HG03378 (cell line): ENCODE data around the gene DCDC1.
A peak's percentile ranks its signal among the peaks of the same experiment; 100 is the strongest.
"Not testable (repeated sequence)": the region's sequence is repeated elsewhere in the genome, so short reads cannot be mapped to it uniquely, and the experiment has no call there.

ENCODE experiments used
- ATAC-seq: cut with Tn5 transposase; IDR thresholded peaks from one replicate; pipeline ENCODE4 v1.9.1; 2021; ENCODE audit warnings: mild to moderate bottlenecking, moderate library complexity; ENCODE audit not compliant: unreplicated experiment

DCDC1 gene

GRCh38 chr11:31326470-31327148, 42.9 kb downstream of the DCDC1 start:
- peak; percentile 59 for ATAC-seq

- ATAC-seq = no peak
These were observed 44.4 kb downstream of the DCDC1 start for GRCh38 chr11:31325160-31325559.

DNA sequence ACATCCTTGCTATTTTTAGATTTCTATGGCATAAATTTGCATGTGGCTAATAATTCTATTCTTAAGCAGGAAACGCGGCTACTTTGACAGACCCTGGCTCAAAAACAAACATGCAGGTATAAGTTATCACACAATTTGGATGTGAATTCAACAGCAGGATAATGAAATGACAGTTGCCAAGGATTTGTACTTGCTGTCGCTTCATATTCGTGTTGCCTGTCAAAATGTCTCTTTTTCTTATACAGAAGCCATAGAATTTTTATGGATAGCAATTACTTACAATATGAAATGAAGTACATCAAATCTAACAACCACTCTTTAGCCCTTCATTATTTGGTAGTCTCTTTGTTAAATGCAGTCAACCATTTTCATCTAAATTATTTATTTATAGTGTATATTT, 46.4 kb downstream of the DCDC1 start:
- ATAC-seq = no peak

GRCh38 chr11:31321494-31321893, 48.0 kb downstream of the DCDC1 start:
- ATAC-seq = not testable (repeated sequence)

- ATAC-seq = no peak
These were observed 65.8 kb downstream of the DCDC1 start for GRCh38 chr11:31303644-31304180.

DNA sequence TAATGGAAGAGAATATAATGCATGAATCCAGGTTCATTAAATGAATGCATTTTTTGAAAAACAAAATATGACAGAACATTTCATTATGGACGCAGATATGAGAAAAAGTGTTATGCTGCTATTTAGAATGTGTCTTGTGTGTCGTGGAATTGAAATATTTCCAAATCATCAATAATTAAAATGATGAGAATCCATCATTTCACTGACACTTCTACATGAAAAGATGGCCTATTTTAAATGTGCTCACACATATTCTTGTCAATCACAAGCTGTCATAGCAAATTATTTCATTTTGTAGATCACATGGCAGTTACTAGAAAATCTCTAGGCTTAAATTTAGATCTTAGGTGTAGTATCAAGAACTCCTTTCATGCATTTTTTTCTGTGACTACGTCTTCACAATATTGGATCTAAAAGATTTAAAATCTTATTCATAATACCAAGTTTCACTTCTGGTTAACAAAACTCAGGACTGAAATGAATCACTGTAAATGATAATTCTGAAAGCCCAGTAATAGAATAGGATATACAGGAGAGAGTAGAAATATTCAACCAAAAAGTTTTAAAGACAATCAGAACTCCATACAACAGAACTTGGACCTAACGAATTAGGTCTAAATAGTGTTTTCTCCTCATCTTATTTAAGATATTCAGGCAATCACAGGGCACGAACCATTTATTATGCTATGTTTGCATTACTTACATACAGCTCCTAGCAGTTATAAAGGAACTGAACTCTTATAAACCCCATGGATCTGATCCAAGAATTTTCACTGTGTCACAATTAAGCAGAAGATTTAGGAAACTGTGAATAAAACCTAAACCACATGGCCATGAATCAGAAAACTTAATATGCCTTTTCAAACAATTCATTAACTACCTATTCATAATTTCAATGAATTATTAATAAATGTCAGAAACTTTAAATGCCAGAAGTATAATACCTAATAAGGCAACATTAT, 67.7 kb downstream of the DCDC1 start:
- no peak for ATAC-seq

DNA sequence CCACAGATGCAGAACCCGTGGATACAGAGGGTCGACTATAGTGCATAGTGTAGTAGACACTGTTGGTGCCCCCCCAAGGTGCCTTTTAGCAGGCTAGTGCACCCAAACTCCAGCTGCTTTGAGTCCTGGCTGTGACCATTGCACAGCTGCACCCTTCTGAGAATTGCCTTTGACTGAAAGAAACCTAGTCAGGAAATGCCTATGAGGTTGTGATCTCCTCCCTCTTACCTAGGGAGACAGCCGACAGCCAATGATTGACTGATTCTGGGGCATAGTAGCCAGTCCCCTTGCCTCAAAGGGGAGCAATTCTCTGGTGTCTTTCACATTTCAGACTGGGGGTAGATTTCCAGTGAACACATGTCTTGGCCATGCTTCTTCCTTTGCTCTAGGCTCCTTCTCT, 74.2 kb downstream of the DCDC1 start:
- no peak for ATAC-seq

- not testable (repeated sequence) for ATAC-seq
These were observed 96.0 kb downstream of the DCDC1 start for GRCh38 chr11:31273527-31273926.

GRCh38 chr11:31267720-31268119, 101.8 kb downstream of the DCDC1 start:
- ATAC-seq = no peak

- no peak for ATAC-seq
These were observed 104.7 kb downstream of the DCDC1 start for GRCh38 chr11:31264834-31265233.

DNA sequence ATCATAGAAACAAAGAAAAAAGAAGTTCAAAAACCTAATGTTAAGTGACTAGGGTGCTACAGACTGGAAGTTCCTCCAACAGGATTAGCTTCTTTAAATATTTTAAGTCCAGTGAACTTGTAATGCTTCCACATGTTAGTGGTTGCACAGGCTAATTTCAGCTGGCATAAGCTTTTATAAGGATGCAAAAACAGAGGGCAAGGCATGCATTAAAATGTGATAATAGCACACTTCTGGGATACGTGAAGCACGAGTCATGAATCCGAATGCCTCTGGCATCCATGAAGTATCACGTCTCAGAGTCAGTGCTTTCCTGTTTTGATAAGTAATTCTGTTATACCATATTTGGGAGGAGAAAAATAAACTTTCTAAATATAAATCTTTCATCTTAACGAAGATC, 106.8 kb downstream of the DCDC1 start:
- ATAC-seq = no peak

DNA sequence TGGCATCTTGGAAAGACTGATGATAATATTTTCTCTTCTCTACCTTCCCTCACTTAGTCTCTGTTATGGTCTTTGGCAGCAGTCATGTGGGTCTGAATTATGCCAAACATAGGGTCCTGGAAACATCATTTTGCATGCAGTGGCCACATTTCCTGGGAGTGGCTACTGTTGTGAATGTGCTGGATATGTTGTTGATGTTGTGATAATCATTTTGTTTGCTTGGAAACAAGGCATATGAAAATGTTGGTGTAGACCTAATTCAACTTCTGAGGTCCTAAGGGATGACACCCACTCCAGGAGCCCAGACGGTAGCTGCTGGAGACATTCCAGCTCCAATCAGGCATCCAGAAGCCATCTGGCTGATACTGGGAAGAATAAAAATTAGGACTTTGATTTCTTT, 109.7 kb downstream of the DCDC1 start:
- no peak for ATAC-seq

- no peak for ATAC-seq
These were observed 115.1 kb downstream of the DCDC1 start for GRCh38 chr11:31254415-31254814.

- ATAC-seq = no peak
These were observed 120.8 kb downstream of the DCDC1 start for GRCh38 chr11:31248768-31249167.

- ATAC-seq = no peak
These were observed 122.2 kb downstream of the DCDC1 start for GRCh38 chr11:31247321-31247720.

GRCh38 chr11:31246451-31247165, 122.9 kb downstream of the DCDC1 start:
- no peak for ATAC-seq

DNA sequence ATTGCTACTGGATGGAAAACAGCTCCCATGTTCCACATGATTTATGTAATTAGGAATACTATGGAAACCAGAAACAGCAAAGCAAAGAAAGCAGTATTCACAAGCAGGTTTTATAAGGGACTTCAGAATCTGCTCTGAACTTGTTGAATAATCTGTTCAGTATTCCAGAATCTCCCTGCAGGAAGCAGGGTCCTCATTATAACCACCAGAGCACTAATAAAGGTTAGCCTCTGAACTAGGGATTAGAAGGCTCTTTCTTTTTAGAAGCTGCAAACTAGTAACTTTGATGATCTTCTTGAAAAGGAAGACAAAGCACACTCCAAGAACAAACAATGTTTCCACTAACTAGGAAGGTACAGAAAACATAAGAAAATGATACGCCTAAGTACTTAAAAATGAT, 125.8 kb downstream of the DCDC1 start:
- no peak for ATAC-seq

DNA sequence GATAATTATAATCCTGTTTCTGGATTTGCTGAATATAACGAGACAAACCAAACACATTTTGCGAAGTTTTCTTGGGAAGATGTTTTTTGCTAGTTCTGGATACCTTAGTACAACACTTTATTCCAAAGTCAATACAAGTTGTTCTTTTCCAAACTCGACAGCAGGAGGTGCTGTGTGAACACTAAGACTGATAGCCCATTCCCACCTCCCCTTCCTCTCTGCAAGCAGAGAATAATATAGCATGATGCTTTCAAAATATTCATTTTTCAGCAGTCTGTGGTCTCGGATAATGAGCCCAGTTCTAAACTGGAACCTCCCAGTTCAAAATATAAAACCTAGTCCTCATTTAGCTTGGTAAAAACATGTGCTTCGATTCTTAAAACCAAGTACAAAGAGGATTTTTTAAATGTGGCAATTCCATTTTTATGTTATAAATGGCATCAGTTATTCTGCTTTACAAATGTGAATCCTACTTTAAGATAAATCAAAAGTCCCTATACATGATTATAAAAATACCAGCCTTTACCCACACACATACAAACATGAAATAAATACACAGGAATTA, 129.1 kb downstream of the DCDC1 start:
- ATAC-seq = no peak

GRCh38 chr11:31237819-31238760, 131.4 kb downstream of the DCDC1 start:
- no peak for ATAC-seq

DNA sequence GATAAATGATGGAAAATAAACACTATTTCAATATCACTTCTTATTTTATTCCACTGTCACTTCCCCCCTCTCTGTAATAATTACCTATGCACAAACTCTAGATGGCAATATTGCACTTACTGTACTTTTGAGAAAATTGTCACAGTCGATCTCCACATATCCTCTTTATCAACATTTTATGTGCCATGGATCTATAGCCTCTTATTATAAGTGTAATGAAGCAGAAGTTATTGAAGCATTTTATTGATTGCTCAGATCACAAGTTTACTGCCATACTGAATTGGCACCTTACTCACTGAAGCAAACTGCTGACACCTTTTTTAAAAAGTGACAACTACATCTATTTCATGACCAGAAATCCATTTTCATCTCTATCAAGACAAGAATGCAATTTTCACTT, 133.4 kb downstream of the DCDC1 start:
- no peak for ATAC-seq
